Thyroid gland (tissue), 4 donors: ENCODE results near the gene POU2AF1.

ENCODE experiments used
- POLR2A ChIP-seq, 2 donors: fragments of 450-650 bp; IDR thresholded peaks; one replicate each; pipeline ENCODE4 v1.6.1; 2017; ENCODE audit warnings: antibody characterized with exemption in 2 of 2, mild to moderate bottlenecking in 2 of 2, moderate library complexity in 1 of 2
- TF ChIP-seq, protein P1 (sequence below), 6 experiments: fragments of 200-600 bp in 3 of 6; fragments of 450-650 bp in 3 of 6; sonication (generic) in 3 of 6; IDR thresholded peaks; one replicate each; pipeline ENCODE4 v1.5.1; 2016 to 2019; ENCODE audit warnings: antibody characterized with exemption in 6 of 6, mild to moderate bottlenecking in 2 of 6, inconsistent platforms in 1 of 6, moderate library complexity in 1 of 6

DNA sequence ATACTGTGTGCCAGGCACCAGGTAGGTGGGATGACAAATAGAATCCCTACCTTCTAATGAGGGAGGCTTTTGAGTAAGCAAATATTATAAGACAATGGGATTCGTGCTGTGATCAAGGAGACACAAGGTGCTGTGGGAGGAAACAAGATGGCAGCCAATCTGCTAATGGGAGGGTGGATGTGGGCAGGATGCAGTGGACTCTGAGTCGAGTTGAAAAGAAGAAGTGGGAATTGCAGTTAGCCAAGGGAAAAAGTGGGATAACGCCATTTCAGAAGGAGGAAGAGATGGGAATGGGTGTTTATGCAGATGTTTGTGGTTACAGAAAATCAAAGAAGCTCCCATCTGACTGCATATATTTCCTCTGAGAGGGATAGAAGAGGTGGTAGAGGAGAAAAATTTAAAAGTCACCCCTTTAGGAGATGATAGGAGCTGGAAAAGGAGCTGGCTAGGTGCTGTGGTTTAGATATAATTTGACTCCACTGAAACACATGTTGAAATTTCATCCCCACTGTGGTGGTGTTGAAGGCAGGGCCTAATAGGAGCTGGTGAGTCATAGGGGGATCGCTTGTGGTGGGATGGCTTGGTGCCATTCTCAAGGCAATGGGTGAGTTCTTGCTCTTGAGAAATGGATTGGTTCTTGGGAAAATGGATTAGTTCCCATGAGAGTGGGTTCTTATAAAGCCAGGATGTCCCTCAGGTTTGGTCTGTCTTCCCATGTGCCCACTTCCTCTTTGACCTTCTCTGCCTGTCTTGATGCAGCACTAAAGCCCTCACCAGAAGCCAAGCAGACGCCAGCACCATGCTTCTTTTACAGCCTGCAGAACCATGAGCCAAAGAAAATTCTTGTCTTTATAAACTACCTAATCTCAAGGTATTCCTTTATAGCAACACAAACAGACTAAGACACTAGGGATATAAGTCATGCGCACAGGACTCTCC lies 30.0 kb upstream of the POU2AF1 start:
- TF ChIP-seq, protein P1, sequence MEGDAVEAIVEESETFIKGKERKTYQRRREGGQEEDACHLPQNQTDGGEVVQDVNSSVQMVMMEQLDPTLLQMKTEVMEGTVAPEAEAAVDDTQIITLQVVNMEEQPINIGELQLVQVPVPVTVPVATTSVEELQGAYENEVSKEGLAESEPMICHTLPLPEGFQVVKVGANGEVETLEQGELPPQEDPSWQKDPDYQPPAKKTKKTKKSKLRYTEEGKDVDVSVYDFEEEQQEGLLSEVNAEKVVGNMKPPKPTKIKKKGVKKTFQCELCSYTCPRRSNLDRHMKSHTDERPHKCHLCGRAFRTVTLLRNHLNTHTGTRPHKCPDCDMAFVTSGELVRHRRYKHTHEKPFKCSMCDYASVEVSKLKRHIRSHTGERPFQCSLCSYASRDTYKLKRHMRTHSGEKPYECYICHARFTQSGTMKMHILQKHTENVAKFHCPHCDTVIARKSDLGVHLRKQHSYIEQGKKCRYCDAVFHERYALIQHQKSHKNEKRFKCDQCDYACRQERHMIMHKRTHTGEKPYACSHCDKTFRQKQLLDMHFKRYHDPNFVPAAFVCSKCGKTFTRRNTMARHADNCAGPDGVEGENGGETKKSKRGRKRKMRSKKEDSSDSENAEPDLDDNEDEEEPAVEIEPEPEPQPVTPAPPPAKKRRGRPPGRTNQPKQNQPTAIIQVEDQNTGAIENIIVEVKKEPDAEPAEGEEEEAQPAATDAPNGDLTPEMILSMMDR (IDR thresholded peaks at IDR 0.05) = no peak
- TF ChIP-seq POLR2A (IDR thresholded peaks at IDR 0.05) = no peak
